ENCODE results near the gene SLC24A3. TPM values are rescaled to one million over a fixed set of nuclear protein-coding genes. Genes with fewer than 3 reads are reported as not detected.

SLC24A3 gene
- total RNA-seq, 3 donors from 2014 or later: 4.9 to 12.3 (median 5.9) TPM

DNA sequence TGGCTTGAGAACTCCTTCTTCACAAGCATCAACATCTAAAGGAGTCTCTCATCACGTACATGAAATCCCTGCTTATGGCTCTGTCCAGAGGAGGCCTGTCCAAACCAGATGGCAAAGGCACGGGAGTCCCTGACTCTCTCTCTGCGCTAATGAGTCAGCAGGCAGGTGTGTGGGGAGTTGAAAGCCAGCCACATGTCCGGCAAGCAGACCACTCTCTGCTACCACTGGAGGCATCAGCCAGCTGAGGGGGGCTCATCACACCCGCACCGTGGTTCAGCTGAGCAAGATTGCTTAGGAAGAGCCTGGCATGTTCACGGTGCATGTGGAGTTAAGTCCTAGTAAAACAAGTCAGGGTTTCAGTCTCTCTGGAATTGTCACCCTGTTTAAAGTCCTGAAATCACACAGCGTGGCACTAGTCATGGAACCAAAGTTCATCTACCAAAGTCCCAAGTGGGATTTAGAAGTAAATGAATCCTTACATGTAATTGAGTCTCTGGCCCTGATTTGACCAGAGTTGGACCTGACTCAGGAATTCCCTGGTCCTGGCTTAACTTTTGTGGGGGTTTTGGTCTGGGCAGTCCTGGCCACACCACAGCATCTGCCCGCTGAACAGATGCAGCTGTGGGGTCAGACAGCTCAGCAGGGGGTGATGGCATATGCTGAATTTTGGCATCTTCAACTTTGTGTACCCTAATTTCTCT lies 390.4 kb downstream of the SLC24A3 start:
- Histone ChIP-seq H3K27me3 (no peaks in the 10 kb centered on the region), H3K4me3 (no peak overlapping the region), H3K36me3 (no peaks in the 10 kb centered on the region), H3K9me3 (no peaks in the 10 kb centered on the region), H3K27ac (no peak overlapping the region), H3K4me1 (no peaks in the 10 kb centered on the region)
- no peak for DNase-seq (ENCODE audit: low spot score in 2 of 2)
- intact Hi-C loops (cut with DNase I; ENCODE audit: low total_unique reads): no loop called here
- TF ChIP-seq POLR2AphosphoS5 (IDR thresholded peaks at IDR 0.05) (no peak), POLR2A (IDR thresholded peaks at IDR 0.05) (no peak)

DNA sequence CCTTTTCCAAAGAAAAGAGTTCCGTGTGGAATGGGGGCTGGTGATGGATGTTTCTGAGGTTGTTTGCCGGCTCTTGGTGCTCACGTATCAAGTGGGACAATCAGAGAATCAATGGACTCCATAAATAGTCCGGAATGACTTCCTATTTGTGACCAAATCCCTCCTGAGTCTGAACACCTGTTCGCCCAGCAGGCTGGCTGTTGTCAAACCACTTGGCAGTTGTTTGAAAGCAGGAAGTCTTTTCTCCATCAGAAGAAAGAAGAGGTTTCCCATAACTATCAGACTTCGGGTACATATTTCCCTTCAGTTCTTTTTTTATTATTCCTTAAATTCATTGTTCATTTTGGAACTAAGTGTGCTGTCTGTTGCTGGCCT lies 390.9 kb downstream of the SLC24A3 start:
- intact Hi-C loops (cut with DNase I; ENCODE audit: low total_unique reads): no loop called here
- no peak for DNase-seq (ENCODE audit: low spot score in 2 of 2)

DNA sequence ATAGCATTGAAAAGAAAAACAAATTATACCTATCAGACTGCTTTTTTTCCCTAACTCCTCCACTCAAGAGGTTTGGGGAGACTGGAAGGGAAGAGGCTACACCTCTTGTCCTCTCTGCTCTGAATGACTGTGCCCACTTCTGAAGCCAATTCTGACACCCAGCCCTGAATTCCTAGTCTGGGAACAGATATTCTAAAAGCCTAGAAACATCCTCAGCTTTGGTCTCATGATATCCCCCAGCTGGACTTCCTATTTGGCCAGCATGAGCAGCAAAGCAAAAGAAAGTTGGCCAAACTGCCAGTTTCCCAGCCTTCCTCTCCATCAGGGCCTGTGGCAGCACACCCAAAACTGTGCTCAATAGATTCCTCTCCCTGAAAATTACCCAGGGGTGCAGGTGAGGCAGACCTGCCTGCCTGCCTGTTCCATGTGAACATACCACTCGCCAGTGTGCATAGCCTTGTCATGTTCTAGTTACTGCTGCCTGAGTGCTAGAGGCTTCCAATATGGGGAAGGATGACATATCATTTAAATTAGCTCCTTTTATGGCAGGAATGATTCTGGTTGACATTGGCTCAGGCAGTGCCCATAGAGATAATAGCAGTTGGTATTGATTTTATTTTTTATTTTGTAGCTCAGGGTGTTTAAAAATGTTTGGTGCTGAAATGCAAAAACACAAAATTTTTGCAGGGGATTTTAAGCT lies 393.5 kb downstream of the SLC24A3 start:
- TF ChIP-seq POLR2AphosphoS5 (IDR thresholded peaks at IDR 0.05) (no peak), POLR2A (IDR thresholded peaks at IDR 0.05) (no peak)
- TF ChIP-seq, protein P1, sequence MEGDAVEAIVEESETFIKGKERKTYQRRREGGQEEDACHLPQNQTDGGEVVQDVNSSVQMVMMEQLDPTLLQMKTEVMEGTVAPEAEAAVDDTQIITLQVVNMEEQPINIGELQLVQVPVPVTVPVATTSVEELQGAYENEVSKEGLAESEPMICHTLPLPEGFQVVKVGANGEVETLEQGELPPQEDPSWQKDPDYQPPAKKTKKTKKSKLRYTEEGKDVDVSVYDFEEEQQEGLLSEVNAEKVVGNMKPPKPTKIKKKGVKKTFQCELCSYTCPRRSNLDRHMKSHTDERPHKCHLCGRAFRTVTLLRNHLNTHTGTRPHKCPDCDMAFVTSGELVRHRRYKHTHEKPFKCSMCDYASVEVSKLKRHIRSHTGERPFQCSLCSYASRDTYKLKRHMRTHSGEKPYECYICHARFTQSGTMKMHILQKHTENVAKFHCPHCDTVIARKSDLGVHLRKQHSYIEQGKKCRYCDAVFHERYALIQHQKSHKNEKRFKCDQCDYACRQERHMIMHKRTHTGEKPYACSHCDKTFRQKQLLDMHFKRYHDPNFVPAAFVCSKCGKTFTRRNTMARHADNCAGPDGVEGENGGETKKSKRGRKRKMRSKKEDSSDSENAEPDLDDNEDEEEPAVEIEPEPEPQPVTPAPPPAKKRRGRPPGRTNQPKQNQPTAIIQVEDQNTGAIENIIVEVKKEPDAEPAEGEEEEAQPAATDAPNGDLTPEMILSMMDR (IDR thresholded peaks at IDR 0.05): no peak
- H3K9me3 ChIP-seq: no peaks in the 10 kb centered on the region

More for the DNA sequence above, 390.9 kb downstream of the SLC24A3 start:
- H3K27ac ChIP-seq: no peak overlapping the region
- no peaks in the 10 kb centered on the region for H3K27me3 ChIP-seq
- no peaks in the 10 kb centered on the region for H3K36me3 ChIP-seq
- no peaks in the 10 kb centered on the region for H3K4me1 ChIP-seq
- TF ChIP-seq, protein P1 (IDR thresholded peaks at IDR 0.05): no peak
- no peak for TF ChIP-seq POLR2AphosphoS5 (IDR thresholded peaks at IDR 0.05)
- no peak for TF ChIP-seq POLR2A (IDR thresholded peaks at IDR 0.05)
- no peak overlapping the region for H3K4me3 ChIP-seq
- no peaks in the 10 kb centered on the region for H3K9me3 ChIP-seq

DNA sequence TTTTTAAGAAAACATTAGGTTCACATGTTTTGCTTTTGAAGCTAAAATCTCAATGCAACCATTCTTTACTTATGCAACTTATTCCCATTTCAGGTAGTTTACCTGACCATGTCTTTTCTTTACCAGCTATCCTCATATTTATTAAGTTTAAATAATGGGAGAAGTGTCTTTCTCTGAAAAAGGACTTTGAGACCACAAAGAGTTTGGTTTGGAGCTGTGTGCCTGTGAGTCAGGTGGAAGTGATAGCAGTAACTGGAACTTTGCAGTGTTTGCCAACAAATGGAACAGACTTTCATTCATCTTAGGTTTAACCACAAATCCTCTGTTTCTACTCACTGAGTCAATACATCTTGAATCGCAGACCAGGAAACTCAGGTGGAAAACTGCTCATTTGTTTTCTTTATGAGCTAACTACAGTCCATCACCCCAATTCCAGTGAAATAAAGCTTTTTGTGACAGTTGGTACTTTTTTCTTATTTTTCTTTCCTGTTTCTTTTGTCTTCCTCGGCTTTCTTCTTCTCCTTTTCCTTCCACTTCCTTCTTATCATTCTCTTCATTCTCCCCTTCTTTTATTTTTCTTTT lies 397.3 kb downstream of the SLC24A3 start:
- Histone ChIP-seq H3K36me3 (no peaks in the 10 kb centered on the region), H3K27ac (peak overlapping the region; percentile 43 to 66), H3K4me3 (no peak overlapping the region), H3K9me3 (no peaks in the 10 kb centered on the region), H3K27me3 (no peaks in the 10 kb centered on the region), H3K4me1 (no peaks in the 10 kb centered on the region)
- TF ChIP-seq POLR2A (IDR thresholded peaks at IDR 0.05): no peak
- TF ChIP-seq, protein P1 (IDR thresholded peaks at IDR 0.05): no peak
- TF ChIP-seq POLR2AphosphoS5 (IDR thresholded peaks at IDR 0.05): no peak
- no peak for DNase-seq (ENCODE audit: low spot score in 2 of 2)
- intact Hi-C loops (cut with DNase I; ENCODE audit: low total_unique reads): no loop called here

More for the DNA sequence above, 393.5 kb downstream of the SLC24A3 start:
- Histone ChIP-seq H3K4me1 (no peaks in the 10 kb centered on the region), H3K27ac (no peak overlapping the region), H3K27me3 (no peaks in the 10 kb centered on the region), H3K36me3 (no peaks in the 10 kb centered on the region), H3K4me3 (no peak overlapping the region)
- DNase-seq (ENCODE audit: low spot score in 2 of 2): no peak
- intact Hi-C loops (cut with DNase I; ENCODE audit: low total_unique reads): loop anchor here (1.0 kb wide), 1 partner anchor 32 kb away; no protein-coding TSS in a partner anchor

DNA sequence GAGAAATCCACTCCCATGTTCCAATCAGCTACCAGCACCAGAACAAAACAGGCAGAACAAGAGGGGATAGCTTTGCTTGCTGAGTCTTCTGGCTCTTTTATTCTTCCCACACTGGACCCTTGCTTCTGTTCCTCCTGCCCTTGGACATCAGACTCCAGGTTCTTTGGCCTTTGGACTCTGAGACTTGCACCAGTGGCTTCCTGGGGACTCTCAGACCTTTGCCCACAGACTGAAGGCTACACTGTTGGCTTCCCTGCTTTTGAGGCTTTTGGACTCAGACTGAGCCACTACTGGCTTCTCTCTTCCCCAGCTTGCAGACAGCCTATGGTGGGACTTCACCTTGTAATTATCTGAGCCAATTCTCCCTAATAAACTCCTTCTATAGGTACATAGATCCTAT lies 403.2 kb downstream of the SLC24A3 start:
- no peaks in the 10 kb centered on the region for H3K9me3 ChIP-seq
- intact Hi-C loops (cut with DNase I; ENCODE audit: low total_unique reads): no loop called here
- no peak overlapping the region for H3K27ac ChIP-seq
- no peaks in the 10 kb centered on the region for H3K4me1 ChIP-seq
- no peak overlapping the region for H3K4me3 ChIP-seq
- no peak for DNase-seq (ENCODE audit: low spot score in 2 of 2)
- no peaks in the 10 kb centered on the region for H3K36me3 ChIP-seq
- no peak for TF ChIP-seq POLR2AphosphoS5 (IDR thresholded peaks at IDR 0.05)
- TF ChIP-seq POLR2A (IDR thresholded peaks at IDR 0.05): no peak
- TF ChIP-seq, protein P1 (IDR thresholded peaks at IDR 0.05): no peak
- no peaks in the 10 kb centered on the region for H3K27me3 ChIP-seq

All from breast epithelium (tissue), 4 donors.